NCI-H146 treated with DMSO at 0.1 percent for 48 hours (cell line): Measurements from ENCODE around the gene OSTN.
"Not testable (repeated sequence)": the region's sequence is repeated elsewhere in the genome, so short reads cannot be mapped to it uniquely, and the experiment has no call there.

Source experiments
- DNase-seq: peaks from one replicate; lab custom pipeline; 2025; ENCODE audit not compliant: unreplicated experiment; lab: John Stamatoyannopoulos, UW

Gene OSTN

DNA sequence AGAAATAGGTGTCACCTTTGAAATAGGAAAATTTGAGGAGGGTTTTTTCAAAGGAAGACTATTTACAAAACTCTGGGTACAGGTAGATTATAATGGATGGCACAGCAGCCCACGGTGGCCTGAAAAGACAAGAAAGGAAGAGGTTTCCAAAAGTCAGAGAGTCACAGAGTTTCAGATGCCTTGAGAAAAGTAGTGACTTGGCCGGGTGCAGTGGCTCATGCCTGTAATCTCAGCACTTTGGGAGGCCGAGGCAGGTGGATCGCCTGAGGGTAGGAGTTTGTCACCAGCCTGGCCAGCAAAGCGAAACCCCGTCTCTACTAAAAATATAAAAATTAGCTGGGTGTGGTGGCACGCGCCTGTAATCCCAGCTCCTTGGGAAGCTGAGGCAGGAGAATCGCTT, 35.2 kb downstream of the OSTN start:
- no peak for DNase-seq

DNA sequence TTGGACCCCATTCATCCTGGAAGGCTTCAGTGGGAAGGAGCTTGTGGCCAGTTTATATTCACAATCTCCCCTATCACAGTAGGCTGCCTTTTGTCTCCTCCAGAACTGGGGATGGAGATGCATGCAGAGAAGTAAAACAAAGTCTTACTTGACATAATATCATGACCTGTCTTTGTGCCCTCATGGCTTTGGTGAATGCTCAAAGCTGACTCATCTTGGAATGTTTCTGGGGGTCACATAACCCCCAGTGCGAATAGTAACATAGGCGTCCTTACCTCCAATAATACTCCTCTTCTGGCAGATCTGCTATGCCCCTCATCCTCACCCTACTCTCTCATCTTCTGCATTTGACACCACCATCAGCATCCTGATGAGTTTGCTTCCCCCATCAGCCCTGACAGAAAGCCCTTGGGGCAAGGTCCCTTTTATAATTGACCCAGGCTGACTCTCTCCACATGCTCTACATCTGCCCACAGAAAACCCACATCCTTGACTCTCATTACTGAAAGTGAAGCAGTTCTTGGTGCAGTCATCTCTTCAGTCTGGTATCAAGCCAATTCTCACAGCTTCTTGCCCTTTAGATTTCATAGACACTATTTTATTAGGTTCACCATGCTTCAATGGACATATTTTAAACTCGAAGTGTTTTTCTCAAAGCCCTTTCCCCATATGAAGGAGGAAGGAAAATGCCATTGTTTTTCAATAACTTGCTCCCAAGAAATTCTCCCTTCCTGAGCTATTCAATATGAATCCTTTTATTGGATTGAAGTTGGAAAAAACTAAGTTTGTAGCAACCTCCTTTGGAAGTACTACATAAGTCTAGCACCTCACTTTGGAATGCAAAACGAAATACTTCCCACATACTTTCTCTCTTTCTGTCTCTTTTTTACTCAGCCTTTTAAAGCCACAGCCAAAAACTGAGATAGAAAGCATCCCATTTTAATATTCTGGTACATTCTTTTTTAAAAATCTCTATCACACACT, 36.6 kb downstream of the OSTN start:
- no peak for DNase-seq

DNA sequence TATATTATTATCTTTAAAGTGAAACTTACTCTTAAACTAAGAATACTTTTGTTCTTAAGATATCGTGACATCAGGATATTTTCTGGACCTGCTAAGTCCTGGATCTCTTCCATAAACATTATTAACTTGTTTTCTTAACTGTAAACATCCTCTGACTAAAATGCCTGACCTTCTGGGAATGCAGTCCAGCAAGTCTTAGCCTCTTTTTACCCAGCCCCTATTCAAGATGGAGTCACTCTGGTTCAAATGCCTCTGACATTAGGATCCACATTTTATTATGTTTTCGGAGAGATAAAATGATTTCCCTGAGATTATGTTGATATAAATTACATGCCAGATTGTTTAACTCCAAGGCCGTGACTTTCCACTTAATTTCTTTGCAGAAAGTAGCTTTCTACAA, 37.6 kb downstream of the OSTN start:
- no peak for DNase-seq

DNA sequence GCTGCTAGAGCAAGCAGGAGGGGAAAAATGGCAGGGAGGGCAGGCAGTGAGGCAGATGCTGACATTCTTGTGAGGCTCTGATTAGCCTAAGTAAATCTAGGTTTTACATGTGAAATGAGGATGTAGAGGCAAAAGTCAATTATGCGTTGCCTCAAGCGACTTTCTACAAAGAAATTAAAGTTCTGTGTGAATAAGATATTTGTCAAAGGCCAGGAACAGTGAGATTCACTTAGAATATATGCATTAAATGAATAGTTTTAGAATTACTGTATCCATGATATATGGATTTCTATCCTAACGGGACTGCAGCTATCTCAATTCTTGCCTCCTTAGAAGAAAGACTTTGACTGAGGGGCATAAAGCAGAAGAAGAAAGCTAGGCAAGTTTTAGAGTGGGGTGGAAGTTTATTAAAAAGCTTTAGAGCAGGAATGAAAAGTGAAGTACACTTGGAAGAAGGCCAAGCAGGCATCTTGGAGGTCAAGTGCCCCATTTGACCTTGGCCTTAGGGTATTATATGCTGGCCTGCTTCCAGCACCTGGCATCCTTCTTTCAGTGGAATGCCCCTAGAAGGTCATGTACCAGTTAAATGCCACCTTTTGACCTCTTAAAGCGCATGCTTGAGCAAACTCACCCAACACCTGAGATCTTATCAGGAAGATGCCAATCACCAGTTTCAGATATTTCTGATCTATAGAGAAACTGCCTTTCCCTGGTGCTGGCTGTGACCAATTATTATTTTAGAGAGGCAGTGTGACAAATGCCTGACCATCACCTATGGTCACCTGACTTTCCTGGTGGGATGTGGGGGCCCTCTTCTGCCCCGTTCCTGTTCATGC, 38.2 kb downstream of the OSTN start:
- no peak for DNase-seq

DNA sequence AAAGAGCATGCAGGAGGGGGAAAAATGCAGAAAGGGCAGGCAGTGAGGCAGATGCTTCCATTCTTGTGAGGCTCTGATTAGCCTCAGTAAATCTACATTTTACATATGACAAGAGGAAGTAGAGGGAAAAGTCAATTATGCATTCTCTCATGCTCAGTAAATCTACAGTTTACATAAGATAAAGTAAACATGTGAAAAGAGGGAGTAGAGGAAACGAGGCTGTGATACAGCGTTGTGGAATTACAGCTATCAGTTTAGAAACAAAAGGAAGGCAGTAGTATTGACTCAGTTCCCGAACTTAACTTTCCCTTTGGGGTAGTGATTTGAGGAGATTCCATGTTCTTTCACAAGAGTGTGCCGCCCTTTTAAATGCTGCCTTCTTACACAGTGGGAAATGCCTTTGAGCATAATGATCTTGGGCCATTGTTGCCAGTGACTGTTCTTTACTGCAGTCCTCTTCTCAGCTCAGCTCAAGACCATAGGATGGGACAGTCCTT, 39.3 kb downstream of the OSTN start:
- DNase-seq = no peak

DNA sequence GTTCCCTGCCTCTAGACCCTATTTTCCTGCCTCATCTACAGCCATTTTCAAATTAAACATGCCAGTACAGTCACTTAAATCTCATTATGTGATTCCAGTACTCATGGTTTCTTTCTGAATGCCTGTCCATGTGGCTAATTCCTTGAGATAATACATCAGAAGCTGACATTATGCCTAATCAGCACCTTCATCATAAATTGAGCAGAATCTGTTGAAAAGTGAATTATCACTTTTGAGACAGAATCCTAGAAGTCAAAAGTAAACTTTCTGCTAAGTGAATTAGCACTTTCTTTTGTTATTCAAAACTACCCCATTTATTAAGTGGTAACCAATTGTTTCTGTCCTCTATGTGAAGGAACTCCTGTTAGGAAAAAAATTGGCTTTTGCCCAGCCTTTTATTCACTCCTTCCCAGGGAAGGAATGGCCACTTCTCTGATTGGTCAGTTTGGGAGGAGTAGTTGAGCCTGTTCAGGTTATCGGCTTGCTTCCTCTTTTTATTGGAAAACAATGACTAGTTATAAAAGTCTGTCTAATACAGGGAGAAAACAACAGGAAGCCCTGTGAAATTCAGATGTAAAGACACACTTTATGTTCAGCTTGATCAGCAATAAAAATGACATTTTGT, 40.5 kb downstream of the OSTN start:
- DNase-seq = no peak

DNA sequence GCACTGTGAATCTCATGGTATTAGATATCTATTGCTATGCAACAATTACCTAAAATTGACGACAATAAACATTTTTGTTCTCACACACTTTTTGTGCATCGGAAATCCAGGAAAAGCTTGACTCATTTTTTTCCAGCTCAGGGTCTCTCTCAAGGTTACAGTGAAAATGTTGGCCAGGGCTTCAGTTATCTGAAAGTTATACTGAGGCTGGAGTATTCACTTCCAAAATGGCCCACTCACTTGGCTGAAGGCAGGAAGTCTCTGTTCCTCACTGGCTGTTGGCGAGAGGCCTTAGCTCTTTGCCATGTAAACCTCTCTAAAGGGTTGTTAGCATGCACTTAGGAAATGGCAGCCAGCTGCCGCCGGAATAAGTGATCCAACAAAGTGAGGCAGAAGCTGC, 41.4 kb downstream of the OSTN start:
- no peak for DNase-seq

DNA sequence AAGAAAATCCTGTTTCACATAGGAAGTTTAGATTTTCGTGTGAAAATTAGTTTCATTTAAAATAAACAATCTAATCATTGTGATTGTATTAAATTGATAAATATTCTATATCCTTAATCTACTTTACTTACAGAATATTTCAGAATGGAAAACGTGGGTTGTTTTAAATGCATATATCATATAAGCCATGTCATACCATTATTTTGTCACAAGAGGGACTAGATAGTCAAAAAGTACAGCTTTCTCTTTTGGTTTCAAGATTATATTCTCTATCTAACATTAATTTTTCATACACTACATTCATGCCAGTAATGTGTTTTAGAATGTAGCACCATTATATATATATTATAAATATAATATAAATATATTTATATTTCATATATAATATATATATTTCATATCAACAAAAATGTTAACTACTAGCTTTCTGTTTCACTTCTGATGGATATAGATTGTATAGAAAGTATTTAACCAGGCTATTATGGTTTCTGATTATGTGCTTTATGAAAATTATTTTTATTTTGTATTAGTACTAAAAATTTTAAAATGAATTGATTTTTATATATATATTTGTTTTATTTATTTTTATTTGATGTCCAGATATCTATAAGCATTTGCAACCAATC, 45.3 kb downstream of the OSTN start:
- DNase-seq = no peak

DNA sequence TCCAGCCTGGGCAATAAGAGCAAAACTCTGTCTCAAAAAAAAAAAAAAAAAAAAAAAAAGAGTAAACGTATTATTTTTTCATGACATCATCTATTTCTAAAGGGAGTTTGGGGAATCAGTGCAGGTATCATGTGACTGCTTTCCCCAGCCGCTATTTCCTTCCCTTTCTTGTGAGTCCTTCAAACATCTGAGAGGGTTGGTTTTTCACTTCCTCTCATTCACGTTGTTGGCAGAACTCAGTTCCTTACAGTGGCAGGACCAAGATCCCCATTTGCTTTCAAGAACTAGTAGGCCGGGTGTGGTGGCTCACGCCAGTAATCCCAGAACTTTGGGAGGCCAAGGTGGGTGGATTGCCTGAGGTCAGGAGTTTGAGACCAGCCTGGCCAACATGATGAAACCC, 47.0 kb downstream of the OSTN start:
- DNase-seq = not testable (repeated sequence)

DNA sequence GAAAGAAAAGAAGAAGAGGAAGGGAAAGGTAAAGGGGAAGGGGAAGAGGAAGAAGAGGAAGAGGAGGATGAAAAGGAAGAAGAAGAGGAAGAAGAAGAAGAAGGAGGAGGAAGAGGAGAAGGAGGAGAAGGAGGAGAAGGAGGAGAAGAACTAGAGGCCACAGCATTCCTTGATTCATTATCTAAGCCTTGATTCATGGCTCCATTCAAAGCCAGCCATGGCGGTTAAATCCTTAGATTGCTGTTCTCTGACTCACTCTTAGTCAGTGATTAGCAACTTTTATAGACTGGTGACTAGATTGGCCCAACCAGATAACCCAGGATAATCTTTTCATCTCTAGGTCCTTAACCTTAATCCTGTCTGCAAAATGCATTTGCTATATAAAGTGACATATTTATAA, 47.6 kb downstream of the OSTN start:
- DNase-seq = no peak

DNA sequence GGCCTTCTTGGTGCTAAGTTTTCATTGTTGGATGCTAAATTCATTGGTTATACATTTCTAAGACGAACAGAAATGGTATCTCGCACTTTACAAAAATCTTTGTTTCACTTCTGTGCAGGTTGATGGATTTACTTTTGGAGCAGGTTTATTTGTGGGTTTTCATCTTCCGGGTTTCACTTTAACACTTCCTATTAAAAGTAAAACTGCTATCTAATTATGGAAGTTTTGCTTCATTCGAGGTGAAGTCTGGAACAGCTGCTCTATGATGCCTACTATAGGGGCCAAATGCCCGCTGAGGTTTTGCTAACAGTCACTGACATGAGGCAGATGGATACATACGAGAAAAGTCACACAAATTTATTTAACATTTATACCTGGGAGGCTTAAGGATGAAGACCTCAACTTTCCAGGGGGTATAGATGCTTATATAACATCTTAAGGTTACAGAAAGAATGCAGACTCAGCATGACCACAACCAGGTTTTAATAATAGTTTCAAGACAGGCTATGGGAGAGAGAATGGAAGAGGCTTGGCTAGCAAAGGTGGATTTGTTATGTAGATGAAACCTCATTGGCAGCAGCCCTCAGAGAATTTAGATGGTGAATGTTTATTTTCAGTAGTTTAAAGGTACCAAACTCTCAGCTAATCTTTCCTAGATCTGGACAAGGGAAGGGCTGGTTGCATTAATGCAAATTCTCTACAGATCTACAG, 54.2 kb downstream of the OSTN start:
- DNase-seq = no peak

DNA sequence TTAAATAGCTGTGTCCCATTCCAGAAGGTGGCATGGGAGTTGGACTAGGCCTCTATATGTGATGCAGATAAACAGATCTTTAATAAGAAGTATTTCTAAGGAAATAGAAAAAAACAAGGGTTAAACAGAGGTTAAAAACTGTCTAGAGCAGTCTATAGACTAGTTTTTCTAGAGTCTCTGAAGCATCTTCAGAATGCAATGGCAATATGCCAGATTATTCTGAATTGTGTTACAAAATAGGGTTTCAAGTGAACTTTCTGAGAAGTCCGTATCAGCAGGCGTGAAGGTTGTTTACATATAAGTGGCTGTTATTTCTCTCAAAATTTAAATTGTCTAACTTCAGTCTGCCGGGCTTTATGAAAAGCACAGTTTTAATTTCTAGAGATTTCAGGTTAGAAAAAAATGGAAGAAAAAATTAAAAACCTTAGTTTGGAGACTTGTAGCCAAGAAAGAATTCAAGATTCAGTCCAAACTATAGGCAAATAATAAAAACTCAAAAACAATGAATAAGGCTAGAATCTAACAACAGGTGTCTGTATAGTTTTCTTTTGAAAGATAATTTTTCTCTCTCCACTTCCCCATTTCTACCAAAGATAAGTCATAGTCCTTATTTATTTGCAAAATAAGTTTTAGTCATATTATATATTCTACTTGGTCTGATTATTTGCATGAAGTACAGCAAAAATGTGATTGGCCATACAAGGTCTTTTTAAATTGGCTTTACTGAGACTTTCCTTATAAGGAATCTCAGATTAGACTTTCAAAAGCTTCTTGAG, 55.2 kb downstream of the OSTN start:
- no peak for DNase-seq

DNA sequence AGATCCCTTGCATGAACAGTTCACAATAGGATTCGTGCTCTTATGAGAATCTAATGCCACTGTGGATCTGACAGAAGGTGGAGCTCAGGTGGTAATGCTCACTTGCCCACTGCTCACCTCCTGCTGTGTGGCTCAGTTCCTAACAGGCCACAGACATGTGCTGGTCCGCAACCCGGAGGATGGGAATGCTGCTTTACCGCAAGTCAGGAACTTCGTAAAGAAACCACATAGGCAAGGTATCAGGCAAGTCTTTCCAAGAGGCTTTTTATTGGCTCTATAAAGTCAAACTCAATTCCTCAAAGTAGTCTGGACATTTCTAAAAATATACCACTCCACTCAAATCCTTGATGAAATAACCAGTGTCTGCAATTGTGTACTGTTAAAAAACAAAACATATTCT, 56.1 kb downstream of the OSTN start:
- DNase-seq = no peak

DNA sequence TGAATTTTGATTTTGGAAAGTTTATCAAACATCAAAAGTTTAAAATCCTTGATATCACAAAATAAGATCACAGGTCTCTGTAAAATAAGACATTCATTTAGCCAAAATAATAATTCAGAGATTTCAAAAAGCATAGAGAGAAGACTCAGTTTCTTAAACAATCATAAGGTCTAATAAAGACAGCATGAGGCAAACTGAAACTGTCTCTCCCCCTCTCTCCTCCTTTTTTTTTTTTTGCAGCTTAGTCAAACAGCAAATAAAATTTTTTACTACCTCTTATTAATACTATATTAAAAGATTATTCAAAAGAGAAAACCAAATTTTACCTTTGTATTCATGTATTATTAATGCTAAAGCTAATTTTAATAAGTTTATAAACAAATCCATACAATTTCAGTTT, 57.4 kb downstream of the OSTN start:
- DNase-seq = no peak

DNA sequence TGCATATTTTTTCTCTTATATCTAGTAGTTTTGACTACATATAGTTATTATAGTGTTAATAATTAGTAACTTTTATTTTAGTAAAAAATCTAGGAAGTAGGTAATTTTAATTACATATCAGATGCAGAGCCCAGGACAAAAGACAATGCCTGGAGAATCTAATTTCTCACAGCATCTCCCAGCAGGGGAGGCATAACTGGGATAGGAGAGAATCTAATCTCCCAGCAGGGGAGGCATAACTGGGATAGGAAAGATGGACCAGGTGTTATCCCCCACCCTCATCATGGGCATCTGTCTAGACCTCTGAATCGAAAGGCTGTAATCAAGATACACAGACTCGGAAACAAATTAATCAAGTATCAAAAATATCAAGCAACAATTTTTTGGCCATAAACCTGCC, 58.2 kb downstream of the OSTN start:
- peak; percentile 93 for DNase-seq

DNA sequence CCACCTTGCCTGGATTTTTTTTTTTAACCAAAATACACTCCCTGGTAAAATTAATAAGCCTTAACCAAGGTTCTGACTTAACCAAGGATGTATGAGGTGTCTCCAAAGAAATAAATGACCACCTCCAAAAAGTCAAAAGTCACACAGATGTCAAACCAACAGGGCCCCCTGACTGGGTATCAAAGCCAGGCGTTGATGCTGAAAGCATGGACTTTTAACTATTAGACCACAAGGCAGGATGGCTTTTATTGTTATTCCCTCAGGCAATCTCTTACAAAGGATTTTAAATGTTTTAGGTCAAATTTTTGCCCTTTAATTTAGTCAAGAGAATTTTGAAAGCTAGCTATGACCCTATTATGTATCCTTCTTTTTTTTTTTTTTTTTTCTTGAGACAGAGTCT, 60.4 kb downstream of the OSTN start:
- DNase-seq = no peak

DNA sequence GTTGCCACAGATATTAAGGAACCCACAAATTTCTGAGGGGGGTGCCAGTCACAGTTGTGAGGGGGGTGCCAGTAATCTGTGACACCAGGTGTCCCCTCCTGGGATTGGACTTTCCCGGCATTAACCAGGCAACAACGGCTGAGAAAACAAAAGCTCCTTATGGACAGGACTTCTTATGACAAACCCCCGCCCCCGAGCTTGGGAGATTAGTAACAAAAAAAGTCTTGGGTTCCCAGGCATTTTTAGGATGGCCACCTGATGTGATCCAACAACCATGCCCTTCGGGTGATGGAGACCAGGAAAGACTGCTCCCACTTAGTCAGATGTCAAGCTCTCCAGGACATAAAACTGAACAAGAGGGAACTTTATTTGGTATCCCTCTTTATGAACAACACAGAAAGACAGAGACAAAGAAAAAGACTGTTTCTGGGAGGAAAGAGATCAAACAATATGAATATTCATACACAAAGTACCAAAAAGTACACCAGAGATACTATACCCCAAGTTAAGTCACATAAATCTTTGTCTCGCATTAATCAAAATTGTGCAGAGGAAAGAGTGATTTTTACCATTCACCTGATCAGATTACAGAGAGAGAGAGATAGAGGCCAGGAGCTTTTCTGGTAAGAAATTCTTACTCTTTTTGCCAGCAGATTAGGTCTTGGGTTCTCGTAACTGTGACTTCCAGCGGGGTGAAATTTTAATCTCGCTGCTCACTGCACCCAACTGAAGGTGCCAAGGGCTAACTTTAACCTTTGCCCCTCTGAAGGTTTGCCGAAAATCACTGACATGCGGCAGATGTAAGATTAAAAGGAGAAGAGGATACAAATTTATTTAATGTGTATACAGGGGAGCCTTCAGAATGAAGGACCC, 61.6 kb downstream of the OSTN start:
- no peak for DNase-seq

DNA sequence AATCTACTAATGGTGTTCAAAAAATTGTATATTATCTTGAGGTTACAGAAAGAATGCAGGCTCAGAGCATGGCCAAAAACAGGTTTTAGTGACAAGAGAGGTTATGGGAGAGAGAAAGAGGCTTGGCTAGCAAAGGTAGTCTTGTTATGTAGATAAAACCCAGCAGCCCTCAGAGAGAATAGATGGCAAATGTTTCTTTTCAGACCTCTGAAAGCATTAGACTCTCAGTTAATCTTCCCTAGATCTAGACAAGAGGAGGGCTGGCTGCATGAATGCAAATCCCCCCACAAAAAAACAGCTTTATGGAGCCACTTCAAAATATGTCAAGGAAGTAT, 62.2 kb downstream of the OSTN start:
- DNase-seq = no peak

DNA sequence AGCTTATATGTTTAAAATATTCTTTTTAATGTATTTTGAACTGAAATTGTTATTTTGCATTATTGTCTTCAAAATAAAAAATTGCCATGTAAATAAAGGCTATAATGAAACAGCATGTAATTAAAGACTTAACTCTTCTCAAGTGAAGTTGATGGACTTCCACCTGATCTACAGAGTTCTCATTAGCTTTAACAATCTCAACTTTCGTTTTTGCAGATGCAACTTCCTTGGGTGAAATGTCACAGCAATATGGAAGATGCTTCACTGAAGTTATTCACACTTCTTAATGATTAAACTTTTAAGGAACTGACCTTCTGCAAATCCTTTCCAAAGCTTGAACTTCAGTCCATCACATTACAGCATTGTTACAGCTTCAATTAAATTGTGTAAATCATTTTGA, 63.6 kb downstream of the OSTN start:
- no peak for DNase-seq
